Umbilical cord (tissue), 2 donors: ENCODE data around the gene C1orf53. TPM values are rescaled to one million over a fixed set of nuclear protein-coding genes. Genes with fewer than 3 reads are reported as not detected.

Source experiments
- DNase-seq: peaks from one replicate; pipeline ENCODE4 v3.0.0-alpha.2; 2015; ENCODE audit warnings: low spot score
- total RNA-seq: library from RNA; depleted of rRNA; stranded (reverse); fragments of >200 nt; gene quantifications from one replicate; pipeline ENCODE4 v1.2.3, GENCODE V29; 2014; ENCODE audit warnings: low replicate concordance; ENCODE audit not compliant: insufficient read depth

The C1orf53 gene
- total RNA-seq, 1 donor from 2014 or later, result 12.0 TPM

DNA sequence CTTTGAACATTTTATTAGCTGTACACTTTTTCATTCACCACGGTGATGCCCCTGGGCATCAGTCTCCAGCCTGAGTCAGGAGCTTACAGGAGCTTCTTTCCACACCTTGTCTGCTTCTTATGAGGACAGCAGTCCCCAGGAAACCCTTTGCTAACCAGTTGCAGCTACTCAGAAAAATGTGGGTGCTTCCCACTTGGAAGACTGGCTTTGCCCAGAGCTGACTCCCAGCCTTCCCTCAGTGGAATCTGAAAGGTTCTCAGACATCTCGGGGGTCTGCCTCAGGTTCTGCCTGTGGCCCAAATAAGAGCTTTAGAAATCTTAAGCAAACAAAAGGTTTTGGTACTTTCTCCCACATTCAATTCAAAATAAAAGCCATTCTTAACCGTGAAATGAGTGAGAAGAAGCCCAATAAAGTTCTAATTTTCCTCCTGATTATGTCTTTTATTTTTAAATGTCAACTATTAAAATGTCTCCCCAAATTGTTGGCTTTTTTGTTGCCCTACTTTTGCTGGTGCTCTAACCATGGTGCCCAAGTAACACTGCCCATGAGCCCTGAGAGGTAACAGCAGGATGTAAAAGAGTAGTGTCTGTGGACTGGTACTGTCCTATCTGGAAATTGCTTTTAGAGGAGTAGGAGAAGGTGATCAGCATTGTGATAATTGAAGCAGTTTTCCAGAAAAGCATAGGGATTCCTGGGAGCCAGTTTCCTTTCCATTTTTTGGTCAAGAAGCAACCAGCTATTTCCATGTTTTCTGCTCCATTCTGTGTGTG is 5.6 kb downstream of the C1orf53 start:
- DNase-seq, result no peak

DNA sequence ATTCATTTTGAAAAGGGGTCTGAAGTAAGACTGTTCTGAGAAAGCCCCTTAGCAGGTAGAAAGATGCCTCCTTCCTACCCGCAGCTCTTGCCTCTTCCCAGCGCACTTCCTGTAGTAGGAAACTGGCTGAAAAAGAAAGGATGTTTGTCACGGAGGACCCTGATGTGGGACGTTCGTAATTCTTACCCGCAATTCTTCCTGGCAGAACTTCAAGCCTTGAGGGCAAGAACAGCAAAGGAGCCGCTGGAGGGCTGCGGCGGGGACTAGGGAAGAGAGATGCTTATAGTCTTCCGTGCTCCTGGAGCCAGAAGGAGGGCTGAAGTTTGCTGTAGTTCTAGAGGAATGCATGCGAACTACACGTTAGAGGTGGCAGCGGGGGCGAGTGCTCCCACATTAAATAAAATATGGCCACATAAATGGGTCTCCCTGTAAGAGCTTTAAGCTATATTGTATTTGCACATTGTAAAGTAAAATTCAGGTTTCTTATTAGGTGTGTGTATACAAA is 6.3 kb downstream of the C1orf53 start:
- no peak for DNase-seq

DNA sequence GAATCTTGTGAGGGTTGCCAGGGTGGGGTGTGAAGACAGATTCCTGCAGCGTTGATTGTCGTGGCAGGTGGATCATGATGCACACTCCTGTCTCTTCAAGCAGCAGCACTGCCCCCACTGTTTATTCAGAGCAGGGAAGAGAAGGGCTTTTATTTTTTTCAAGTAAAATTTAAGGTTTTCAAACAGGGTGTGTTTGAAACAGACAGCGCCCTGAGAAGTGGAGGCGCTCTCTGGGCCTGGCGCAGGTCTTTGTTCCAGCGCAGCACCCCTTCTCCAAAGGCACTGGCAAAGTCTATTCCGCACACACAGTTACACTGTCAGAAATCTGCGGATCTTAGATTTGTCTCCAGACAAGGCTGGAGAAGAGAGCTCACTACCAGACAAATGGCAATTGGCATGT is 7.0 kb downstream of the C1orf53 start:
- DNase-seq, result no peak

DNA sequence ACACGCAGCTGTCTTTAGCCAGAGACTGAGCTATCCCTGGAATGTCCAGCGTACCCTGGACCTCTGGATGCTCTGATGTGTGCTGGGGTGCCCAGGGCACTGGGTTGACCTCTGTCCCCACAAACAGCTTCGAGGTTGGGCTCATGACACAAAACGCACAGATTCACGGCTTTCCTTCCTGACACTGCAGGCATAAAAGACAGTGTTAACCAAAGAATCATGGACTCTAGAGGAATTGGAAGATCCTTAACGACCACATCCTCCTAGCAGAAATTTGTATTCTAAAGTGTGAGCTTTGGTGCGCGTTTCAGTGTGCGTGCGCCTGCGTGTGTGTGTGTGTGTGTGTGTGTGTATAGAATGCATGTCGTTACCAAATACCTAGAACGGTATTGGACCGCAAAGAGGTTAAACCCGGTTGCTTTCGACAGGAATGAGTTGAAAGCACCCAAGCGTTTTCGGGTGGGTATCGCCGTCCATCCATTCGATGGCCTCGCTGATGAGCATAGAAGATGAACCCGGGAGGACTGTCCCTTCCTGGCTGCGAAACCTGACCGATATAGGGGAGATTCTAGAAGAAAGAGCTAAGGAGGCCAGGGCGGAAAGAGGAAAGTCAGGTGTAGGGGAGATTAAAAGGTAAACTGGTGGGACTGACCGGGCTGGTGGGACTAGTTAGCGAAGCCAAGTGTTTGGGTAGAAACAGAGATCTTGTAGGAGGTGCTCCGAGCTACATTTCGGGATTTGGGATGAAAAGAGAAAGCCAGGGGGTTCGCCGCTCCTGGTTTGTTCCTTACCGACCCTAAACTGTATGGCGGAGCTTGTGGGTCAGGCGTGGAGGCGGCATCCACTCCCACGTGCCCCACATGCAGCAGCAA is 7.9 kb downstream of the C1orf53 start:
- DNase-seq, result no peak

DNA sequence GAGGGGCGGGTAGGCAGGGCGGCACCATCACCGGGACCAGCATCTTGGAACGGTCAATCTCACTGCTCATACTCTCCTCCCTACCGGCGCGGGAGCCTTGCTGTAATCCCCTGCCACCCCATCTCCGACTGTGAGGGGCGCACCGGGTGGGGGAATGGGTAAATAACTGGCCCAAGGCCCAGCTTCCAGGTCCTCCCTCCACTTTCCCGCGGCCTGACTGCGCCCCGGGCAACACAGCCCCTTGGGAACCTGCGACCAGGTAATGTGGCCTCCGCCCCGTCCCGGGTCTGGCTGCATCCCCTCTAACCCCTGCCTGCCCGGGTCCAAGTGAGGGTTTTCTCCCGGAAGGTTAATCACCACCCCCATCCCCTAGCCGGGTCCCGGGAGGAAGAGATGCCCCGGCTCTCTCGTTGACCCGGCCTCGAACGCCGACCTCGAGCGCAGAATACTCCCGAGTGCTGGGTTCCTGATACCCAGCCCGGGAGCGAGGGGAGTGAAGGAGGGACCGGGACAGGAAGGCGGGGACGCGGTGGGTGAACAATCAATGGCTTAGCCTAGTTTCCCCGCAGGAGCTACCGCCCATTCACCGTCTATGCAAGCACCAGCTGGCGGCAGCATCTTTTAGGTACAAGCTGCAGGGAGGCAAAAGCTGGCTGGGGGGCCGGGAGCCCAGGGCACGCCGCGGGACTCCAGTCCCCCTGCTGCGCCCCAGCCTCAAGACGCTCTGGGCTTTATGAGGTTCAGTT is 8.9 kb downstream of the C1orf53 start:
- no peak for DNase-seq

DNA sequence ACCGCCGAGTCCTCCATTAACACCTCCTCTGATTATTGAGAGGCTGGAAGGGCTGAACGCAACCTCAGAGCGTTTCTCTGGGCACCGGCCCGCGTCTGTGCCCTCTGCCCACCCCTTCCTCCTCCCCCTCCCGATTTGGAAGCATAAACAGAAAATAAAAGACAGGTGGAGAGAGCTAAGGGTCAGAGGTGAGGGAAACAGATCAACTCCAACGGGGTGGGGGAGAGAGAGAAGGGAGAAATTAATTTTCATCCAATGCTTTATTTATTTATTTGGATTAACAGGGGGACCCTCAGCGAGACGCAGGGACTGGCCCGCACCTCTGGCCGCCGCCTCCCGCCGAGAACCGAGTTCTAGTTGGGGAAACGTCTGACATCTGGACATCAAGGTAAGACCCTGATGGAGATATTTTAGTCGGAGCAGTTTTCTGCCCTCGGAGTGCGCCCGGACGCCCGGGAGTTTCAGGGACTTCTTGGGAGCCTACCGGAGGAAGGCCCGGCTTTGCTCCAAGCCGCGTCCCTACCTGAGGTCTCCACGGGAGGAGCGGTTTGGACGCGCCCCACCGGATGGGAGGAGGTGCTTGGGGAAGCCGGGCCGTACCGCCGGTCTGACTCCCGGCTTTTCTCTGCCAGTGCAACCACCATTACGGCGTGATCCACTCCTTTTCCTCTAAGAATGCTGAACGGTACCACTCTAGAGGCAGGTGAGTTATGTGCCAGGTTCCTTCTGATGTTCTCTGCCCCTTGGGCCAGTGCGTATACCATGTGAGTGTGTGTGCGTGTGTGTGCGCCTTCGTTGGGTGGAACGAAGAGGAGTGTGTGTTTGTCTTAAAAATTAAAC is 9.6 kb downstream of the C1orf53 start:
- no peak for DNase-seq

DNA sequence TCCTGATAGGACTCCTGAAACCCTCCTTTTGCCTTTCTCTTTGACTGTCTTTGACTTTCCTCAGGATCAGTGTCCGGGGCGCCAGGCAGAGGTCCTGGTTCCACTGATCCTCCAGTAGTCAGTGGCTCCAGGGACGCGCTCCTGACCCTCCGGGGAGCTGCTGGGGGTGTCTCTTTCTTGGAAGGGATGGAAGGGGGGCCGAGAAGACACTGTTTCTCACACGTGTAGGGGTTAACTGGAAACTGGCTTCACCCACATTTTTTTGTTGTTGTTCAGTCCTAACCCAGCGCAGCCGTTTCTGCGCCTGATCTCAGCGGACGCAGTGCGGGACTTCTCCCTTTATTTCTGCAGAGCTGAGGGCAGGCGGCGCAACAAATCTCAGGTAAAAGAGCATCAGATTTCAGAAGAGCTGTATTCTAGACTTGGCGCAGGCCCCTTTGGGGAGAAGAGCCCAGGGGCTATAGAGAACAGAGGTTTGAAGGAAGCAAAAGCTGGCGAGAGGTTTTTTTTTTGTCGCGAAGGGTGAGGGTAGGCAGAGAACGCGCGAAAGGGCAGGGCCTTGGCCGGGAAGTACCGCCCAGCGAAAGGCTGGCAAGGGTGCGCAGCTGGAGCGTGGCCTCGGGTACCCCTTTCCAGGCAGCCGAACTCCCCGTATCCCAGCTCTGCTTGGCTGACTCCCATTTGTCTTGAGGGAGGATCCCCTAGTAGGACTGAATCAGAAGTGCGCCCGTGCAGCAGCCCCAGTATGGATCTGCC is 10.5 kb downstream of the C1orf53 start:
- no peak for DNase-seq

DNA sequence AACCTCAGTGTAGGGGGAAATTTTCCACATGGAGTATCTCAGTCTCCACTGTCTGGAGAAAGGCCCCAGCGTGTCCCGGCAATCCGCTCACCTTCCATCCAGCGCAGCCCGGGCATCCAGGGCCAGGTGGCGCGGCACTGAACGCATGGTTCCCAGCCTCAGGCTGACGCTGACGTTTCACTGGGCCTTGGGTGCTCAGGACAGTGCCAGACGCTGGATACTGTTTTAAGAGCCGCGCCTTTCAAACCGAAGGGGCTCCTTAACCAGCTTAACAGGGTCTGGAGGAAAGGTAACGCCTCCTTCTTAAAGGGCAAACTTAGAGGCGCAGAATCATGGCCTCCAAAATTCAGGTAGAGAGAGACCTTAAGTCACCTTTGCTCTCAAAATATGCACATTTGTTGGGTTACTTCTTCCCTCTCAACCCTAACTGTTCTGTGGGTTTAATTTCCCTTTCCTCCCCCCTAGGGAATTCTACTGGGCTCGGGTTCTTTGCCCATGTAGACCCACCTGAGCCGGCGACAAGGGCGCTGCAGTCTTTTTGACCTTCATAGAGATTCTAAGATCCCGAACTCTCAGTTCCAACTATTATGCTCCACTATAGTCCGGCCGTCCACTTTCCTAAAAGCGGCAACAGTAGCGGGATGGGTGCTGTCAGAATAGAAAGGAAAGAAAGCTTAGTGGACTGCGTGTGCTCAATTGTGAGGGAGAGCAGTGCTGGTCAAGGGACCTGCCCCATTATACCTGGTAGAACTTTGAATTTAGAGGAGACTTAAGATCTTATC is 11.3 kb downstream of the C1orf53 start:
- DNase-seq, result no peak

DNA sequence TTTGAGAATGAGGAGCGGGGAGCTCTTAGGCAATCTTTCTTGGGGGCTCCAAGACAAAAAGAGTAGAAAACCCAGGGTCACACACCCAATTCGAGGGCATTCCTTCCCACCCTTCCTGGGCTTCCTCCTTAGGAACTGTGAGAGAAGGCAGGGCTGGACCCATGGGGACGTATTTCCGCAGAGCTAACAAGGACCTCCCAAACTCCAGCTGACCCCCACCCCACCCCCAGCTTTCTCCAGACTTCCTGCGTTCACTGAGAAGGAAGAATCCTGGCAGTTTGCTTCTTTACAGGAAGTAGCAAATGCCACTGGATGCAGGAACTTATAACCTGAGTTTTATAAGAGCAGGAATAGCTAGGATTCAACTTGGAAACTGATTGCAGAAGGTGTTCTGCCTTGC is 12.1 kb downstream of the C1orf53 start:
- no peak for DNase-seq

DNA sequence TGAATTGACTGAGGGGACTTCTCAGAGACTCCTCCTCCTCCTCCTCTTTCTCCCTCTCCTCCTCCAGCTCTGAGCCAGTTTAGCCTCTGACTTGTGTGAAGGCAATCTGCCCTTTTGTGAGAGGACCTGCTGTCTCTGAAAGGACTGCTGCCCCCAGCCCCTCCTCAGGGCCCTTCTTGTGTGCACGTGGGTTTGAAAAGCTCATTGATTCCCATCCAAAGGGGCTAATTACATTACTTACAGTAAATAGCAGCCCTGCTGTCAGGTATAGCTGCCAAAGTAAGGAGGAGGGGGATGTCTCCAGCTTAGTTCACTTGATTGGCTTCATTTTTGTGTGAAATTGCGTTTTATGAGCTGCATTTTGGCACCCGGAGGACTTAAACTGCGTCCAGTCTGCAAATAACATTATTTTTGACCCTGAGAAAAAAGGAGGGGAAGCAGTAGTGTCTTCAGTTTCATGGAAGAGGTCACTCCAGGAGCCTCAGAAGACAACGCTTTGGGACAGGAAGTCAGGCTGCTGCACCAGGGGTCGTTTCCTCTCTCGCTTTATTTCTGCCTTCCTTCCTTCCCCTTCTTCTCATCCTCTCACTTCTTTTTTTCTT is 12.9 kb downstream of the C1orf53 start:
- DNase-seq, result no peak

DNA sequence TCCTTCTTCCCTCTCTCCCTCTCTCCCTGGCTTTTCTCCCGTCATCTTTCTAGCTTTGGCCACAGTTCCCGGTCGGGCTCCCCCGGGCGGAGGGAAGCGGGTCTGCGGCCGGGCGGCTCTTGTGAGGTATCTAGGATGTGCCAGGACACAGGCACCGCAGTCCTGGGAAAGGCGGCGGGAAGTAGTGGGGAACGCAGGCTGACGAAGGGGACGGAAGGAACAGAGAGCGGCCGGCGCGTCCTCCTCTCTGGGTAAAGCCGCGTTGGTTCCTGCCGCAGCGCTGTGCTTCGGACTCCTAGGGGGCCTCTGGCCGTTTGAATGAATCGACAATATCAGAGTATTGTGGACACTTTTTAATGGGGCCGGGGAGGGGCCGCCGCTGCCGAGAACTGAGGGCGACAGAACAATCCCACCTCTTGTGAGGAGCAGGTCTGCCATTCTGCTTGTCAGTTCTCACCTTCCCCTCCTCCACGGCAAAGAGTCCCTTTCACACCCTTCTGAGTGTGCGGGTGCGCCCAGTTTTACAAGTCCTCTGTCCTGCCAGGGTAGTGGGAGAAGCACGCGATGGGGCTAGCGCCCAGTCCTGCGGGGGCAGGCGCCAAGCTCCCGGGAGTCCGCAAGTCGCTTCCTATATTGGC is 13.6 kb downstream of the C1orf53 start:
- peak; percentile 38 for DNase-seq

DNA sequence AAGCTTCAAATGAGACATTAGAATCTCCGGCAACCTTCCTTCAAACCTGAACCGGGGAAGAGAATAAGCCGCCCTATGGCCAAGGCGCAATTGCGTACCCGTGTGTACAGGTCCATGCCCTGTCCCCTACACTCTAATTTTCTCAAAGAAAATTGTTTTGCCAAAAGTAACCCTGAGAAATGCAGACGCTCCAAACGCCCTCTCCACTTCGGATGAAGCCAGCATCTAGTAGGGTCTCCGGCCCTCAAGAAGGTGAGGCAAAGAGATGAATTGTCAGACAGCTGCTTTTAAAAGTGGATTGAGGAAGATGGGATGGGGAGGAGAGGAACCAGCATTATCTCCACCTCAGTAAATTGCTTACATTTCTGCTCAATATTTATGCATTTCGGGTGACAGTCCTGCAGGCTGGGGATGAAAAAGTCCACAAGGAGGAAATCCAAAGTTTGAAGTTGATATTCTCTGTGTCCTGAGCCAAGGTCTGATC is 14.1 kb downstream of the C1orf53 start:
- no peak for DNase-seq

DNA sequence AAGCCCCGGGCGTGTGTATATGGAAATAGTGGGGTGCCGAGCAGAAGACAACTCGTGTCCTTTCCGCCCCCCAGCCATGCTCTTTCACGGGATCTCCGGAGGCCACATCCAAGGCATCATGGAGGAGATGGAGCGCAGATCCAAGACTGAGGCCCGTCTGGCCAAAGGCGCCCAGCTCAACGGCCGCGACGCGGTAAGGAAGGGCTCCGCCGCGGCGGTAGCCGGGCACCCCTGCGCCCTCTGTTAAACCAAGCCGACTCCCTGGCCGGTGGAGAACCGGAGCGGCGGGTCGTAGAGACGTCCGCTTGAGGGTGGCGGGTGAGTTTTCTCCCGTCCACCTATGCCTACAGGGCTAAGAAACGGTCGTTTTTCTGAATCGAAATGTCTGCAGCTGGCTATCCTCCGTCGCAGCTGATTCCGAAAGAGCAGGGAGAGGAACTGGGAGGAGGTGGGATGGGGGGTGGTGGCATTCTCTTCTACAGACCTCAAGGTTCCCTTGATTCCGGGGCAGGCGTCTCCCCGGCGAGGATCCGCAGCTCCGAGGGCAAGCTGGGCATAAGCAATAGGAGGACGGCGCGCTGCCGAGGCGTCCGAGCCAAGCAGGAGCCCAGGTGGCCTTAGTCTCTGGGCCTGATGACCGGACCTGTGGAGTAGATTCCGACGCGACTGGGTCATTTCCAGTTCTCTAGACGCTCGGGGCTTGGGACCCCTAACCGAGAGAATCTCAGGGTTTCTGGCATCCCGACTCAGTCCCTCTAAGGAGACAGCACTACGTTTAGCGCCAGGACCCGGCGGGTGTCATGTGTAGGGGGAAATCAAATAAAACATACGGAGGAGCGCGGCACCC is 15.6 kb downstream of the C1orf53 start:
- DNase-seq, result no peak

DNA sequence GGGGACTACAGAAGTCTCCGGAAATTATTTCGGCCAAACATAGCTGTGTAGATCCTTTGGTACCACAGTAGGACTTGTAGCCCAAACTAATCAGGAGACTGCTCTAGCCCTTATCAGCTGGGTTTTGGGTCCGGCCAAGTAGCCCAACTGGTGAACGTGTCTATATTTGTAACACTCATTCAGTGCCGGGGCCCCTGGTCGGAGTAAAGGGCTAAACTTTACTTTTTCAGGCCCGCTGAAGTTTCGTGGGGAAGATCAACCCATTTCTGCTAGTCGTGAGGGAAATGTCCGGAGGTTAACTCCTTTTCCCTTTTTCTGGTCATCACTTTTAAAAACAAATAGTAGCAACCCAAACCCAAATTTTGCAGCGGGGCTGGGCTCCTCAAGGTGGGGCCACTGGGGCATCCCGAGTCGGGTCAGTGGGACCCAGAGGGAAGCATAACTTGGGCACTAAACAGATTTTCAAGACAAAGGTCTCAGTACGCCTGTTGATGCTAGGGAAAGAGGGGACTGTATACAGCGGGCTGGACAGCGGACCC is 16.4 kb downstream of the C1orf53 start:
- DNase-seq, result no peak

DNA sequence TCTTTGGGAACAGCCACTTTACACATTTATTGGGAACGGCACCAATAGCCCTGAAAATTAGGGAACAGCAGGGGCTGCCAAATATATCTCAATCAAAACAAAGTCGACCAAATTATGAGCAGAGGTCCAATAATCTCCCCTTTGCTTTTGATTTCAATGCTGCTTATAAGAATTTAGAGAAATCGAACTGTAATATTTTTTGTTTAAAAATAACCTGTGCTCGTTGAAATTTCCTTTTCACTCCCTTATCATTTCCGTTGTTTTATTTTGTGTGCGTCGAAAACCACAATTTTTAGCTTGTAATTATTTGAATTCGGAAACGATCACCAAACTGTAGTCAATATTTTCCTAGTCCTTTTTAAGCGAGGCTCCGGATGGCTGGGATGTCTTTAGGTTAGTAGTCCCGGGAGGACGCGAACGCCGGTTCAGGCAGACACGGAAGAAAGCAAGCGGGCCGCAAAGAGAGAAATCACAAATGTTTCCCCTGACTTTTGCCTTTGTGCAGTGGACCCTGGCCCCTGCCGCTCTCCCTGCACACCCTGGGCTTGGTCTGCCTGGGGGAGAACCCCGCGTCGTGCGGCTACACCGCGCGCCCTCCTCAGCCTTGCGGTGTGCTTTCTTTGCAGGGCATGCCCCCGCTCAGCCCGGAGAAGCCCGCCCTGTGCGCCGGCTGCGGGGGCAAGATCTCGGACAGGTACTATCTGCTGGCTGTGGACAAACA is 17.1 kb downstream of the C1orf53 start:
- DNase-seq, result no peak

DNA sequence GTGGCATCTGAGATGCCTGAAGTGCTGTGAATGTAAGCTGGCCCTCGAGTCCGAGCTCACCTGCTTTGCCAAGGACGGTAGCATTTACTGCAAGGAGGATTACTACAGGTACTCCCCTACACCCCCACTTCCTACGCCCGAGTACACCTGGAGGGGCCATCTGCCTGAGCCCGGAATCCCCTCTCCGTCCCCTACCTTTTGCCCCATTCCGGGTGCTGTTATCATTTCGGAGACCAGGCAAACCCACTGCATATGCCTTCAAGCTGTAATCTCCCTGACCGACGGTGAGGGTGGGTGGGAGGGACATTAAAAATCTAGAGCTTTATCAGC is 17.6 kb downstream of the C1orf53 start:
- no peak for DNase-seq
